ENCODE data around the gene SRPRB.

SRPRB gene

GRCh38 chr3:133869586-133869985 is 64.0 kb downstream of the SRPRB start:
- no peak for DNase-seq

DNA sequence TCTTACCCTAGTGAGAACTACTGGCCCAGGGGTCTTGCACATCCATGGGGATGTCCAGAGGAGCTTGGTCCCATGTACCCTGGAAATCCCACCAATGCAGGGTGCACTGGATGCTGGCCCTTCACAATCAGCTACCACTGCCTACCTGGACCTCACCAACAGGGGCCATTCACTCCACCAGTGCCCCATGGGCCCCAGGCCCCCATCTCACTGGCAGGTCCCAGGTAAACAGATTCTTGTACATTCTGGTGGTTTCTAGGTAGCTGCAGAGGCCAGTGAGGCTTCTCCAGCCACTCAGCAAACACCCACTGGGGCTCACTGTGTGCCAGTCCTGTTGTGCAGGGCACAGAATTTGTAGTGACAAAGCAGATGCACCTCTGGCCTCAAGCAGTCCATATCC is 65.2 kb downstream of the SRPRB start:
- DNase-seq = no peak
